Karpas-422 (cell line): ENCODE data around the gene THRAP3. TPM values are rescaled to one million over a fixed set of nuclear protein-coding genes. Genes with fewer than 3 reads are reported as not detected.

Experiments used
- DNase-seq: peaks from one replicate; pipeline ENCODE4 v3.0.0-alpha.2; 2015
- H2AFZ ChIP-seq: fragments of 200-600 bp; sonication (generic); 2 replicates; pipeline ENCODE4 v1.6.1; 2014; ENCODE audit warnings: antibody characterized with exemption, low read length, mixed read lengths
- H3K27ac ChIP-seq: fragments of 200-600 bp; sonication (generic); 2 replicates; pipeline ENCODE4 v1.5.1; 2014; ENCODE audit warnings: mild to moderate bottlenecking, low read length, moderate library complexity
- H3K27me3 ChIP-seq: fragments of 200-600 bp; sonication (generic); 2 replicates; pipeline ENCODE4 v1.6.1; 2014; ENCODE audit warnings: low read length, mixed read lengths
- H3K36me3 ChIP-seq: fragments of 200-600 bp; sonication (generic); 2 replicates; pipeline ENCODE4 v1.6.1; 2014; ENCODE audit warnings: low read length, mixed read lengths; ENCODE audit not compliant: insufficient read depth
- H3K4me1 ChIP-seq: fragments of 200-600 bp; sonication (generic); 2 replicates; pipeline ENCODE4 v1.6.1; 2014; ENCODE audit warnings: mild to moderate bottlenecking, low read length, mixed read lengths
- H3K4me2 ChIP-seq: fragments of 200-600 bp; sonication (generic); 2 replicates; pipeline ENCODE4 v1.6.1; 2014; ENCODE audit warnings: low read length, low read depth, mild to moderate bottlenecking; ENCODE audit not compliant: poor library complexity, severe bottlenecking
- H3K4me3 ChIP-seq: fragments of 200-600 bp; sonication (generic); 2 replicates; pipeline ENCODE4 v1.5.1; 2014; ENCODE audit warnings: mild to moderate bottlenecking, antibody characterized with exemption, low read length, mixed read lengths
- H3K79me2 ChIP-seq: fragments of 200-600 bp; sonication (generic); 2 replicates; pipeline ENCODE4 v1.6.1; 2014; ENCODE audit warnings: mild to moderate bottlenecking, low read length, mixed read lengths
- H3K9ac ChIP-seq: fragments of 200-600 bp; sonication (generic); 2 replicates; pipeline ENCODE4 v1.6.0; 2014; ENCODE audit warnings: low read length
- H3K9me2 ChIP-seq: fragments of 200-600 bp; sonication (generic), shearing (Covaris generic); replicated peaks from 2 replicates; pipeline ENCODE4 v1.6.0; 2014; ENCODE audit warnings: mild to moderate bottlenecking, low read length, moderate library complexity; ENCODE audit not compliant: insufficient read depth
- H3K9me3 ChIP-seq: fragments of 300-700, 200-600 bp; sonication (generic); 2 replicates; pipeline ENCODE4 v1.6.1; 2014; ENCODE audit warnings: low read length, mixed read lengths
- H4K20me1 ChIP-seq: fragments of 200-600 bp; sonication (generic); 2 replicates; pipeline ENCODE4 v1.6.1; 2014; ENCODE audit warnings: mild to moderate bottlenecking, antibody characterized with exemption, low read length, low read depth; ENCODE audit not compliant: insufficient read depth
- total RNA-seq: library from RNA; depleted of rRNA; stranded (reverse); fragments of >200 nt; shearing (Covaris generic); gene quantifications from 2 replicates; pipeline ENCODE4 v1.2.3, GENCODE V29; 2014; ENCODE audit warnings: low replicate concordance

Gene THRAP3
- total RNA-seq, 1 experiment from 2014 or later: 47.0 TPM

- H3K27ac ChIP-seq: no peak overlapping the region
- no peaks in the 10 kb centered on the region for H4K20me1 ChIP-seq
- no peaks in the 10 kb centered on the region for H3K79me2 ChIP-seq
- H2AFZ ChIP-seq: no peak overlapping the region
- H3K4me3 ChIP-seq: no peak overlapping the region
- no peaks in the 10 kb centered on the region for H3K9me3 ChIP-seq
- H3K9ac ChIP-seq: no peak overlapping the region
- no peaks in the 10 kb centered on the region for H3K27me3 ChIP-seq
- H3K4me1 ChIP-seq: no peaks in the 10 kb centered on the region
- no peaks in the 10 kb centered on the region for H3K36me3 ChIP-seq
- DNase-seq: no peak
- no peaks in the 10 kb centered on the region for H3K9me2 ChIP-seq
- no peak overlapping the region for H3K4me2 ChIP-seq
These were observed 113.6 kb downstream of the THRAP3 start for GRCh38 chr1:36337830-36338229.

- no peaks in the 10 kb centered on the region for H3K9me2 ChIP-seq
- H3K4me2 ChIP-seq: no peak overlapping the region
- H3K4me1 ChIP-seq: no peaks in the 10 kb centered on the region
- no peaks in the 10 kb centered on the region for H3K79me2 ChIP-seq
- no peaks in the 10 kb centered on the region for H4K20me1 ChIP-seq
- no peaks in the 10 kb centered on the region for H3K9me3 ChIP-seq
- H3K27me3 ChIP-seq: no peaks in the 10 kb centered on the region
- no peak for DNase-seq
- no peaks in the 10 kb centered on the region for H3K36me3 ChIP-seq
- no peak overlapping the region for H2AFZ ChIP-seq
- no peak overlapping the region for H3K9ac ChIP-seq
- H3K27ac ChIP-seq: no peak overlapping the region
- no peak overlapping the region for H3K4me3 ChIP-seq
These were observed 115.0 kb downstream of the THRAP3 start for GRCh38 chr1:36339215-36339614.

- Histone ChIP-seq H3K4me3 (no peak overlapping the region), H3K9ac (no peak overlapping the region), H2AFZ (no peak overlapping the region), H3K4me1 (no peaks in the 10 kb centered on the region), H3K27me3 (no peaks in the 10 kb centered on the region), H3K36me3 (no peaks in the 10 kb centered on the region), H4K20me1 (no peaks in the 10 kb centered on the region), H3K4me2 (no peak overlapping the region), H3K27ac (no peak overlapping the region), H3K9me3 (no peaks in the 10 kb centered on the region), H3K79me2 (no peaks in the 10 kb centered on the region), H3K9me2 (no peaks in the 10 kb centered on the region)
- DNase-seq: no peak
These were observed 115.4 kb downstream of the THRAP3 start for GRCh38 chr1:36339615-36340014.

- Histone ChIP-seq H4K20me1 (no peaks in the 10 kb centered on the region), H3K27ac (no peak overlapping the region), H3K27me3 (no peaks in the 10 kb centered on the region), H3K4me1 (no peaks in the 10 kb centered on the region), H3K4me2 (no peak overlapping the region), H2AFZ (no peak overlapping the region), H3K9me3 (no peaks in the 10 kb centered on the region), H3K79me2 (no peaks in the 10 kb centered on the region), H3K36me3 (no peaks in the 10 kb centered on the region), H3K9me2 (no peaks in the 10 kb centered on the region), H3K9ac (no peak overlapping the region), H3K4me3 (no peak overlapping the region)
- no peak for DNase-seq
These were observed 117.5 kb downstream of the THRAP3 start for GRCh38 chr1:36341626-36342320.

- peaks cover 4% of the 10 kb centered on the region; the same call in 1 of the 2 replicates for H3K36me3 ChIP-seq
- no peak overlapping the region for H3K9ac ChIP-seq
- peak; percentile 77 for DNase-seq
These were observed 118.4 kb downstream of the THRAP3 start for GRCh38 chr1:36342426-36343185.

GRCh38 chr1:36343651-36344394, 119.6 kb downstream of the THRAP3 start:
- Histone ChIP-seq H3K4me1 (no peaks in the 10 kb centered on the region), H3K27me3 (no peaks in the 10 kb centered on the region), H2AFZ (no peak overlapping the region), H4K20me1 (no peaks in the 10 kb centered on the region), H3K36me3 (peaks cover 4% of the 10 kb centered on the region; the same call in 1 of the 2 replicates), H3K9ac (no peak overlapping the region), H3K4me3 (no peak overlapping the region), H3K9me2 (no peaks in the 10 kb centered on the region), H3K4me2 (no peak overlapping the region), H3K79me2 (no peaks in the 10 kb centered on the region), H3K27ac (no peak overlapping the region), H3K9me3 (no peaks in the 10 kb centered on the region)
- no peak for DNase-seq

More at GRCh38 chr1:36342426-36343185, 118.4 kb downstream of the THRAP3 start:
- no peaks in the 10 kb centered on the region for H3K4me1 ChIP-seq
- no peak overlapping the region for H2AFZ ChIP-seq
- H3K4me2 ChIP-seq: no peak overlapping the region
- no peaks in the 10 kb centered on the region for H3K9me2 ChIP-seq
- no peaks in the 10 kb centered on the region for H3K79me2 ChIP-seq
- no peaks in the 10 kb centered on the region for H4K20me1 ChIP-seq
- H3K9me3 ChIP-seq: no peaks in the 10 kb centered on the region
- H3K27ac ChIP-seq: no peak overlapping the region
- H3K4me3 ChIP-seq: no peak overlapping the region
- H3K27me3 ChIP-seq: no peaks in the 10 kb centered on the region

- Histone ChIP-seq H3K9me3 (no peaks in the 10 kb centered on the region), H3K4me1 (no peaks in the 10 kb centered on the region), H2AFZ (no peak overlapping the region), H3K4me2 (no peak overlapping the region), H3K27ac (no peak overlapping the region), H3K9ac (no peak overlapping the region), H4K20me1 (no peaks in the 10 kb centered on the region), H3K36me3 (peaks cover 4% of the 10 kb centered on the region; the same call in 1 of the 2 replicates), H3K4me3 (no peak overlapping the region), H3K27me3 (no peaks in the 10 kb centered on the region), H3K9me2 (no peaks in the 10 kb centered on the region), H3K79me2 (no peaks in the 10 kb centered on the region)
- DNase-seq: no peak
These were observed 120.1 kb downstream of the THRAP3 start for GRCh38 chr1:36344395-36344680.

- Histone ChIP-seq H3K4me3 (no peak overlapping the region), H3K9me2 (no peaks in the 10 kb centered on the region), H3K27me3 (no peaks in the 10 kb centered on the region), H3K9me3 (no peaks in the 10 kb centered on the region), H2AFZ (no peak overlapping the region), H3K4me2 (no peak overlapping the region), H3K36me3 (peaks cover 4% of the 10 kb centered on the region; the same call in 1 of the 2 replicates), H3K9ac (no peak overlapping the region), H3K4me1 (no peaks in the 10 kb centered on the region), H3K27ac (no peak overlapping the region), H4K20me1 (no peaks in the 10 kb centered on the region), H3K79me2 (no peaks in the 10 kb centered on the region)
- DNase-seq: no peak
These were observed 121.1 kb downstream of the THRAP3 start for GRCh38 chr1:36345353-36345752.
